Mammary epithelial cell (primary cell): ENCODE data around the gene NPFF.

Source experiments
- CTCF ChIP-seq, 2 donors: IDR thresholded peaks in 1 of 2; conservative IDR thresholded peaks in 1 of 2; 2 replicates each; pipeline ENCODE4 v1.5.1; 2011 to 2012; ENCODE audit warnings: inconsistent platforms in 2 of 2, low read length in 2 of 2, mild to moderate bottlenecking in 2 of 2, control low read depth in 1 of 2, low read depth in 1 of 2; ENCODE audit not compliant: insufficient read depth in 1 of 2; ENCODE audit errors: extremely low read depth in 1 of 2
- EZH2 ChIP-seq: IDR thresholded peaks from 2 replicates; pipeline ENCODE4 v1.6.1; 2012; ENCODE audit warnings: low read length, inconsistent platforms, borderline replicate concordance

DNA sequence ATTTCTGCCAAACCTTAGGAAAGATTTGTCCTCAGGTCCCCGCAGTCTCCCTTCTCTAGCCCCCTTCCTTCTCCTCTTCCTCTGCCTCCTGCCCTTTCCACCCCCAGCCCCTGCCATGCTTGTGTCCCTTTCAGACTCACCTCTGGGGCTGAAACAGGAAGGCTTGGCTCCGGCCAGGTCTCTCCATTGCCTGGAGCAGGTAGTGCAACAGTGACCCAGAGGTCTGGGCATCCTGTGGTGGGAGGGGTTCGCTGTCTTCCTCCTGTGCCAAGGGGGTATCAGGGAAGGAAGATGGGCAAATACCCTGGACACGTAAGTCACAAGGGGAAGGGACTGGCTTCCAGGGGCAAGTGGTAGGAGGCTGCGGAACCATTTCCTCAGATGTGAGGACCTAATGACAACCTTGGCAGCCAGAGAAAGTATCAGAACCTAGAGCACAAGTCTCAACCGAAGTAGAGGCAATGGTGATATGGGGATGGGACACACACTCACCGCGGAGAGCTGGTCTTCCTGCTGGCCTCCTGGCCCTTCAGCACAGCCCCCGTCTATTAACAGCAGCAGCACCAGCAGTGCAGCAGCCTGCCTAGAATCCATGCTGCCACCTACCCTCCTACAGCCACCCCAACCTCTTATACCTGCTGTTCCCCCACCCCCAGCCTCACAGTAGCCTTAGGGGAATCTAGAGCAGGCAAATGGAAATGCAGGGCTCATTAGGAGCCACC, at the start of gene NPFF:
- TF ChIP-seq CTCF (conservative IDR thresholded peaks at IDR 0.05 in 1 of 2, IDR thresholded peaks at IDR 0.05 in 1 of 2; ENCODE audit: extremely low read depth in 1 of 2, insufficient read depth in 1 of 2, low read depth in 1 of 2, low read length in 2 of 2) (no peak), EZH2 (no peak)
